ENCODE measurements around the gene SPOCK1. TPM values are rescaled to one million over a fixed set of nuclear protein-coding genes. Genes with fewer than 3 reads are reported as not detected.
"Not testable (repeated sequence)": the region's sequence is repeated elsewhere in the genome, so short reads cannot be mapped to it uniquely, and the experiment has no call there.

The SPOCK1 gene
- total RNA-seq, 2 experiments from 2014 or later = not detected

DNA sequence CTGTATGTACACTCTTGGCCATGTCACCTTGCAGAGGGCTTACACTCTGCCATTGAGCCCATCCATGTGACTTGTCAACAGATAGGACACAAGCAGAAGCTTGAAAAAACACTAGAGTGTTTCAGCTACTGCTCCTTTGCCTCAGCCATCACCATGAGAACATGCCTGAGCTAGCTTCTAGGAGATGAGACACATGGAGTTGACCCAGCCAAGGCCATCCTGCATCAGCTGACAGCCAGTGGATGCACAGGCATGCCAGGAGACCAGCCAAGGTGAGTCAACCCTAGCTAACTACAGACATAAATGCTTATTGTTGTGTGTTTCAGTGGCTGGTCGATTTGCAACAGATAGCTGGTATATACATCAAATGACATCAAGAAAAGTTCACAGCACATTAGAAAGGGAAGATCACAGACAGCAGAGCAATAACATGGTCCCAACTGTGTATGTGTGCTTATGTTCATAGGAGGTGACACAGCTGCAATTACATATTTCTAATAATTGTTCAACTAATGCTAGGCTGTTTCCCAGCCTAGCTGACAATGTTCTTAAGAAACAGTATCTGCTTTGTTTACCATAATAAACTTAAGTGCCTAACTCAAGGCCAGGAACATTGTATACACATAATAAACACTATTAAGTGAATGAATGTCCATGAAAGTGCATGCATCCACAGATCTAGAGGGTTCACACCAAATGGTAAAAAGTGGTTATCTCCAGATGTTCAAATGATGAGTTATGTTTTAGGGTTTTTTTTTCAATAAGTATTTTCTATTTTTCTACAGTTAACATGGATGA, 105.7 kb downstream of the SPOCK1 start:
- H3K36me3 Mint-ChIP-seq (ENCODE audit: low read depth) = no peaks in the 10 kb centered on the region
- H3K27me3 Mint-ChIP-seq = peaks cover 9% of the 10 kb centered on the region
- ATAC-seq (no peak), DNase-seq (no peak)
- TF ChIP-seq, protein P1, sequence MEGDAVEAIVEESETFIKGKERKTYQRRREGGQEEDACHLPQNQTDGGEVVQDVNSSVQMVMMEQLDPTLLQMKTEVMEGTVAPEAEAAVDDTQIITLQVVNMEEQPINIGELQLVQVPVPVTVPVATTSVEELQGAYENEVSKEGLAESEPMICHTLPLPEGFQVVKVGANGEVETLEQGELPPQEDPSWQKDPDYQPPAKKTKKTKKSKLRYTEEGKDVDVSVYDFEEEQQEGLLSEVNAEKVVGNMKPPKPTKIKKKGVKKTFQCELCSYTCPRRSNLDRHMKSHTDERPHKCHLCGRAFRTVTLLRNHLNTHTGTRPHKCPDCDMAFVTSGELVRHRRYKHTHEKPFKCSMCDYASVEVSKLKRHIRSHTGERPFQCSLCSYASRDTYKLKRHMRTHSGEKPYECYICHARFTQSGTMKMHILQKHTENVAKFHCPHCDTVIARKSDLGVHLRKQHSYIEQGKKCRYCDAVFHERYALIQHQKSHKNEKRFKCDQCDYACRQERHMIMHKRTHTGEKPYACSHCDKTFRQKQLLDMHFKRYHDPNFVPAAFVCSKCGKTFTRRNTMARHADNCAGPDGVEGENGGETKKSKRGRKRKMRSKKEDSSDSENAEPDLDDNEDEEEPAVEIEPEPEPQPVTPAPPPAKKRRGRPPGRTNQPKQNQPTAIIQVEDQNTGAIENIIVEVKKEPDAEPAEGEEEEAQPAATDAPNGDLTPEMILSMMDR (IDR thresholded peaks at IDR 0.05) = no peak
- ChIA-PET CTCF (no interaction called here), POLR2A (no interaction called here)
- H3K9me3 Mint-ChIP-seq = no peaks in the 10 kb centered on the region
- H3K4me3 Mint-ChIP-seq = no peak overlapping the region
- no peak overlapping the region for H3K27ac Mint-ChIP-seq
- intact Hi-C loops (cut with micrococcal nuclease) = no loop called here
- H3K4me1 Mint-ChIP-seq (ENCODE audit: low read depth) = no peaks in the 10 kb centered on the region

DNA sequence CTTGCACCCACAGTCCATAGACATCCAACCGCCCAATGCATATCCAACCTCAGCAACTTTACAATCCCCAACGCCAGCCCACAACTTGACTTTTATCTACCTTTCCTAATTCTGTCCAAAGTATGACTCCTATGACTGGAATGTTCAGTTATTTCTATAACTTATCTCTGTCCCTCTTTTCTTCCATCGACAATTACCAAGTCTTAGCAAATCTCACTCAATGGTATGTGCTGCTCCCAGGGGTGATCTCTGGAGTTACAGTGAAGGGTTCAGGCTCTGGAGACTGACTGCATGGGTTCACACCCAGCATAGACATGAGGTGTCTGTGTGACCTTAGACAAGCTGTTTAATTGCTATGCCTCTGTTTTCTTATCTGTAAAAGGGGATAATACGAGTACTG, 106.9 kb downstream of the SPOCK1 start:
- H3K36me3 Mint-ChIP-seq (ENCODE audit: low read depth) = no peaks in the 10 kb centered on the region
- intact Hi-C loops (cut with micrococcal nuclease) = no loop called here
- ATAC-seq (no peak), DNase-seq (no peak)
- H3K4me3 Mint-ChIP-seq = no peak overlapping the region
- no peak overlapping the region for H3K27ac Mint-ChIP-seq
- H3K9me3 Mint-ChIP-seq = no peaks in the 10 kb centered on the region
- H3K4me1 Mint-ChIP-seq (ENCODE audit: low read depth) = no peaks in the 10 kb centered on the region
- CTCF ChIA-PET = no interaction called here
- POLR2A ChIA-PET = no interaction called here
- H3K27me3 Mint-ChIP-seq = peaks cover 9% of the 10 kb centered on the region
- TF ChIP-seq, protein P1 (IDR thresholded peaks at IDR 0.05) = no peak

DNA sequence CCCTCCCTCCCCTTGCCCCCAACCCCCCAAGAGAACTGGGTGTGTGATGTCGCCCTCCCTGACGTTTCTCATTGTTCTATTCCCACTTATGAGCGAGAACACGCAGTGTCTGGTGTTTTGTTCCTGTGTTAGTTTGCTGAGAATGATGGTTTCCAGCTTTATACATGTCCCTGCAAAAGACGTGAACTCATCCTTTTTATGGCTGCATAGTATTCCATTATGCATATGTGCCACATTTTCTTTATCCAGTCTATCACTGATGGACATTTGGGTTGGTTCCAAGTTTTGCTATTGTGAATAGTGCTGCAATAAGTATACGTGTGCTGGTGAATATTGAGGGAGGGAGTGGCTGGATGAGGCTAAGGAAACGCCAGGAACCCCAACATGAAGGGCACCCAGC, 108.1 kb downstream of the SPOCK1 start:
- not testable (repeated sequence) for H3K4me3 Mint-ChIP-seq

DNA sequence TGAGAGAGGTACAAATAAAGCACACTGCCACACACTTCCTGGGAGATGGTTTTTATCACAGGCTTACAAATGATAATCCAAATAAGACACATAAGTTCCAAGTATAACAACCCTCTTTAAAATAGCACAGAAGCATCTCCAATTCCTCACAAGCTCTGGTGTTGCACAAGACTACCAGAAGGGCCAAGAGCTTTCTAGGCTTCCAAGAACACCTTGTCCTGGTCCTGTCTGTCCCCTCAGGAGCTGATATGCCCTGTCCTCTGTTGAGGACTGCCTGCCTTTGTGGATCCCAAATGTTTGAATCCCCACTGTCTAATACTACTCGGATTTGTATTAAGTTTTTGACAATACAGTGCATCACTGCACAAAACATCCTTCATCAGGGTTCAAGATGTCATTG, 110.1 kb downstream of the SPOCK1 start:
- ATAC-seq (no peak), DNase-seq (no peak)
- Mint-ChIP-seq H3K9me3 (no peaks in the 10 kb centered on the region), H3K27ac (no peak overlapping the region), H3K4me1 (ENCODE audit: low read depth) (no peaks in the 10 kb centered on the region), H3K27me3 (peaks cover 9% of the 10 kb centered on the region), H3K4me3 (no peak overlapping the region), H3K36me3 (ENCODE audit: low read depth) (no peaks in the 10 kb centered on the region)
- TF ChIP-seq, protein P1 (IDR thresholded peaks at IDR 0.05) = no peak
- ChIA-PET POLR2A (no interaction called here), CTCF (interaction anchor here (1.0 kb wide), 1 partner anchor 69 kb away, joined by 3 read pairs; no protein-coding TSS in a partner anchor)
- intact Hi-C loops (cut with micrococcal nuclease) = no loop called here

More for the DNA sequence above, 108.1 kb downstream of the SPOCK1 start:
- intact Hi-C loops (cut with micrococcal nuclease); POLR2A ChIA-PET; H3K9me3 Mint-ChIP-seq; H3K36me3 Mint-ChIP-seq (ENCODE audit: low read depth); CTCF ChIA-PET; ATAC-seq; H3K4me1 Mint-ChIP-seq (ENCODE audit: low read depth); H3K27ac Mint-ChIP-seq; DNase-seq; H3K27me3 Mint-ChIP-seq: not testable (repeated sequence)

DNA sequence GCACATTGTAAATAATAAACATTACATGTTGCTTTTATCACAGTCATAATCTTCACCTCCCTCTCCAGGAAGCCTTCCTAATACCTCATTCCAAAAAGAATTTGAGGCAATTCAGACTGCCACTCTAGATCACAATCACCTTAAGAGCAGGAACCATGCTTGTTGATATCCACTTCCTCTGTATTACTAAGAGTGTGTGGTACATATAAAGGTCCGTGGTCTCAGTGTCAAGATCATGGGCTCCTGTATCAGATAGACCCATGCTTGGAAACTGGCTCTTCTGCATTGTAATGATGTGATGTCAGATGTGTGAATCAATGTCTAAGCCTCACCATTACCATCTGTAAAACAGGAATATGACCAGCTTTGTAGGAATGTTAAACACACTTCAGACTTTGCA, 114.1 kb downstream of the SPOCK1 start:
- TF ChIP-seq, protein P1 (IDR thresholded peaks at IDR 0.05) = no peak
- CTCF ChIA-PET = no interaction called here
- Mint-ChIP-seq H3K27me3 (no peaks in the 10 kb centered on the region), H3K36me3 (ENCODE audit: low read depth) (peaks cover 2% of the 10 kb centered on the region), H3K27ac (no peak overlapping the region), H3K4me1 (ENCODE audit: low read depth) (no peaks in the 10 kb centered on the region), H3K9me3 (peaks cover 12% of the 10 kb centered on the region), H3K4me3 (no peak overlapping the region)
- intact Hi-C loops (cut with micrococcal nuclease) = no loop called here
- POLR2A ChIA-PET = no interaction called here
- DNase-seq (no peak), ATAC-seq (no peak)
